ENCODE results near the gene EPSTI1. TPM values are rescaled to one million over a fixed set of nuclear protein-coding genes. Genes with fewer than 3 reads are reported as not detected.

EPSTI1 gene
- polyA plus RNA-seq, 4 donors: 11.8 to 13.4 (median 13.0) TPM

DNA sequence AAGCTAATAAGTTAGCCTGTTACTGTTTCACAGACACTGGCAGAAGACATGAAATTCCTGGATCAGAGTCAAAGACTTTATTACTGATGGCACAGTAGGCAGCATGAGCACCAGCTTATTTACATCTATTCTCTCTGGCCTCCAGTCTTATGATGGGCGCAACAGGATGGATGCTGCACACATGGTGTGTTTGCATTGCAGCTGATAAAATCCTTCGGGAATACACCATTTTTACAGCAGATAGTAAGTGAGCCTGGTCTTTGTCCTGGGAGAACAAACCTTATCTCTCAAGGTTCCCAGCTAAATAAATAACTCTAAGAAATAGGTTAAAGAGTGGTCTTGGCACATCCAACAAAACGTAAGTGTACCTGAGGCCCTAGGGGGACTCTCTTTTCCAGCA, 16.0 kb downstream of the EPSTI1 start:
- no peak for DNase-seq (ENCODE audit: low read depth in 4 of 4, low spot score in 3 of 4)

DNA sequence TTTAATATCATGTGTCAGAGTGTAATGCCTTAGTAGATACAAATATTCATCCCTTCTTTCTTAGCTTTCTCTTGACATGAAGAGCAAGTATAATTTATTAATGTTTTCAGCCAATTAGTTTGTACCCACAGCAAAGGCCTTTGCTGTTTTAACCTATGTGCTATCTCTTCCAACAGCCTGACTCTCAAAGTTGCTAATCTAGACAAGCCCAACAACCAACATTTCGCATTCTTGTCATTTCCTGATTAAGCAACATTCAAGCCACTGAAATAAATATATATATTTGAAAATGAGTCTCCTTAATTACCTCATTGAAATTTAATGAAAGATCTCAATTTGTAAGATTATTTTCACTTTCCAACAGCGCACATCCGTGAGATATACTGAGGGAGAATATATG, 18.5 kb downstream of the EPSTI1 start:
- DNase-seq (ENCODE audit: low read depth in 4 of 4, low spot score in 3 of 4): no peak

GRCh38 chr13:42971691-42972347, 20.2 kb downstream of the EPSTI1 start:
- DNase-seq (ENCODE audit: low read depth in 4 of 4, low spot score in 3 of 4): no peak

DNA sequence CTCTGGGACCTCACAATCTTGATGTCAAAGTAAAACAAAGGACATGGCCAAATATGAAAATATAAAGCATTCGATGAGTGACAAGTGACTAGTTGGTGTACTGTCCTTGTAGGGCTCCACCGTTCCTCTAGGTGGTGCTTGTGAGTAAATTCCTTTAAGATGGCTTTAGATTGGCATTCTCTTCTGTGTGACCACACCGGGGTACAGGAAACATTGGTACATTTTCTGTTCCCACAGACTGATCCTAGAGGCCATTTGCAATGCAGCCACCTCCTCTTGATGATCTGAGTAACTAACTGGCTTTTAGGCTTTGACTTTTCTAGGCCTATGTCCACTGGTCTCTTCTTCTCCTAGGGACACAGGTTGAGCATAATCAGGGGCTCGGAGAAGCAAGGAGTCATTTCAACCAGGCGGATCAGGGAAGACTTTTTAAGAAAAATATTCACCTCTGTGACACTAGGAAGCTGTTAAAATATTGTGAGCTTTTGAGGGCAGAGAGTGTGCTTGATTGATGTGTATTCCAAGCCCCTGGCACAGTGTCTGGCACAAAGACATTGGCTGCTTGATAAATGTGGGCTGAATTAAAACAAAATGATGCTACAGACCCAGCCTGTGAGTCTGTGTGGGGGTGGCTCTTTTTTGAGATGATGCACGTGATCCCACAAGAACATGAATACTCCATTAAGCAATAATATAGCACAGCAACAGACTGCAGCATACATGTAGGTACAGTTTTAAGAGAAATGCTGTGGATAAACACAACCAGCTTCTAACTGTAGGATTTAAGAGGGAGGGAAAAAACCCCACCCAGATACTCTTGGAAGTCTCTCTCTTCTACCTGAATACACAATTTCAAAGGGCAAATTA, 21.0 kb downstream of the EPSTI1 start:
- no peak for DNase-seq (ENCODE audit: low read depth in 4 of 4, low spot score in 3 of 4)

- no peak for DNase-seq (ENCODE audit: low read depth in 4 of 4, low spot score in 3 of 4)
Observed at GRCh38 chr13:42969565-42970172, 22.4 kb downstream of the EPSTI1 start.

DNA sequence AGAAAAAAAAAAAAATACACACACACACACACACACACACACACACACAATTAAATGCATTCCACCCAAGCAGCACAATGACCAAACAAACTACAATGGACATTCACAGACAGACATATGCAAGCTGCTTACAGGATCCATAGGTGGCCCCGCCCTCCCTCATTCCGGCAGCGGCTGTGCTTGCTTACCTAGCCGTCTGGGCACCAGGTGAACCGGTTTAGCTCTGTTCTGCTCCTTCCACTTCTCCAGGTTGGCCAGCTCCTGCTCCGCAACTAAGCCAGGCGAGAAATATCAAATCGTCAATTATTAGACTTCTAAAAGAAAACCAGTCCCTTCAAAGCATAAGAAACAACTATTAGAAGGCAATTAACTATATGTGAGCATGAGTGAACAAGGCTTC, 23.1 kb downstream of the EPSTI1 start:
- DNase-seq (ENCODE audit: low read depth in 4 of 4, low spot score in 3 of 4): no peak

DNA sequence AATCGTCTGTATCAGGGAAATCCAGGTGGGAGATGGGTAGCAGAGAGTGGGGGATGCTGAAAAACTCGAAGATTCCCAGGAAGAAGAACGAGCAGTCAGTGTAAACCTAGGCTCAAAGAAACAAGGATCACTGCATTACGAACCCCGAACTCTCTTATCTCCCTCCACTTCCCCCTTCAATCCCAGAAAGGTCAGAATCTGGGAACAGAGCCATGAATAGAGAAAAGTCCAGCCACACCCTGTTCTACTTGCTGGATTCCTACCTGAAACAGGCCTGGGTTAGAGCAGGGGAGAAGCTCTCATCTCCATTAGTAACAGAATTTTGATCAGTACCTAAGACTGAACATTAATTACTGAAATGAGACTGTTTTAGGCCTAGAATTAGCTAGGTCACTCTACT, 24.4 kb downstream of the EPSTI1 start:
- no peak for DNase-seq (ENCODE audit: low read depth in 4 of 4, low spot score in 3 of 4)

GRCh38 chr13:42965281-42965680, 26.8 kb downstream of the EPSTI1 start:
- no peak for DNase-seq (ENCODE audit: low read depth in 4 of 4, low spot score in 3 of 4)

DNA sequence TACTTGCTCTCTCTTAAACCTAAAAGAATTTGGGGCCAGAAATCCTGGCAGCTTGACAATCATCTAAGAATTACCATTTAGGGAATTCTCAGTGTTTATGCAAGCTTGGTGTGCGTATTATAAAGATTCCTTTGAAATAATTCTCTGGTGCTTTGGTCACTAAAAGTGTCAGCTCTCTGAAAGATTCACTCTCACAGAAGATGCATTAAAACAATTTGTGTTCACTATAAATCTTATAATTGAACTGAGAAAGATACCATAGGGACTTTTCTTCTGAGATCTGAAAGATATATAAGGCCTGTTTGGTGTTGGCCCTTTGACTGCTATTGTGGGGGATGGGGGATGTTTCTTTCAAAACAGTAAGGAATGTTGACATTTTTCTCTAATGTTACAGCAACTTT, 27.3 kb downstream of the EPSTI1 start:
- DNase-seq (ENCODE audit: low read depth in 4 of 4, low spot score in 3 of 4): no peak

DNA sequence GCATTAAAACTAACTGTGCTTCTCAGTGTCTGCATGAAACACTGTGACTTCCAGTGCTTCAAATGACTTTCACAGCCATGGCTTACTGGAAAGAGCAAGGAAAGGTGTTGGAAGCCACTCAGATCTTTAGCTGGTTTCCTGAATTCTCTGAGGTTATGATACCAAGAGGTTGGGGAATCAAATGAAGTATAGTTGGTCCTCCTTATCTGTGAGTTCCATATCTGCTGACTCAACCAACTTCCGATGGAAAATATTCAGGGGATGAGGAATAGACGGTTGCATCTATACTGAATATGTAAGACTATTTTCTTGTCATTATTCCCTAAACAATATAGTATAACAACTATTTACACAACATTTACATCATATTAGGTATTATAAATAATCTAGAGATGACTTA, 32.4 kb downstream of the EPSTI1 start:
- DNase-seq (ENCODE audit: low read depth in 4 of 4, low spot score in 3 of 4): no peak

- no peak for DNase-seq (ENCODE audit: low read depth in 4 of 4, low spot score in 3 of 4)
Observed at GRCh38 chr13:42957881-42958280, 34.2 kb downstream of the EPSTI1 start.

- DNase-seq (ENCODE audit: low read depth in 4 of 4, low spot score in 3 of 4): no peak
Observed at GRCh38 chr13:42950181-42950580, 41.9 kb downstream of the EPSTI1 start.

DNA sequence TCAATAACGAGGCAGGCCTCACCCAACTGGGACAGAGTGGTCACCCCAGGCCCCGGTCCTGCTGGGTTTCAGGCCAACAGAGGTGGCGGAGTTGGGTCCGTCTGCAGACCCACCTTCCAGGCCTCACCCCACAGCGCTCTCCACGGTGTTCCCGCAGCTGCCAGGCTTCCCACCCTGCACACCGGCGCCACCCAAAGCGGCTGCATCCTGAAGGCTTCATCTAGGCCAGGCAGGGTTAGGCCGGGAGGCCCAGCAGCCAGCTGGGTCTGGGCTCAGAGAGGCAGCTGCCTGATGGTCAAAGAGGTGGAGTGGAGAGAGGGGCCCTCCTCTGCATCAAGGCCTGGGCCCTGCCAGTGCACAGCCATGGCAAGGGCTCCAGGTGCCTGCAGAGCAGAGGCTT, 44.1 kb downstream of the EPSTI1 start:
- DNase-seq (ENCODE audit: low read depth in 4 of 4, low spot score in 3 of 4): no peak

DNA sequence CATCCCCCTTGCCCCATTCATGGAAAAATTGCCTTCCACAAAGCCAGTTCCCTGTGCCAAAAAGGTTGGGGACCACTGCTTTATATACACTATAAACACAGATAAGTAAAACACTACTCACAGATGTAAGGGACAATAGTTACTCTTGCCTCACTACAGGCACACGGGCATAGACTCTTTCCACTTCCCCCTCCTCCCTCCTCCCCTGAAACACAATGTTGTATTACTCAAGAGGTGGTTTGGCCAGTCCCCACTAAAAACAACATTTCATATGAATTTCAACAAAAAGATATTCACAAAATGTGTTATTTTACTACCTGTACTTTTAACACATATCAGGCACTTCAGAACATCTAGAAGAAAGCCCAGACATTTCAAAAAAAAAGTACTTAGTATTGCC, 45.1 kb downstream of the EPSTI1 start:
- DNase-seq (ENCODE audit: low read depth in 4 of 4, low spot score in 3 of 4): no peak

GRCh38 chr13:42929886-42930535, 62.0 kb downstream of the EPSTI1 start:
- DNase-seq (ENCODE audit: low read depth in 4 of 4, low spot score in 3 of 4): no peak

- no peak for DNase-seq (ENCODE audit: low read depth in 4 of 4, low spot score in 3 of 4)
Observed at GRCh38 chr13:42926555-42926954, 65.5 kb downstream of the EPSTI1 start.

DNA sequence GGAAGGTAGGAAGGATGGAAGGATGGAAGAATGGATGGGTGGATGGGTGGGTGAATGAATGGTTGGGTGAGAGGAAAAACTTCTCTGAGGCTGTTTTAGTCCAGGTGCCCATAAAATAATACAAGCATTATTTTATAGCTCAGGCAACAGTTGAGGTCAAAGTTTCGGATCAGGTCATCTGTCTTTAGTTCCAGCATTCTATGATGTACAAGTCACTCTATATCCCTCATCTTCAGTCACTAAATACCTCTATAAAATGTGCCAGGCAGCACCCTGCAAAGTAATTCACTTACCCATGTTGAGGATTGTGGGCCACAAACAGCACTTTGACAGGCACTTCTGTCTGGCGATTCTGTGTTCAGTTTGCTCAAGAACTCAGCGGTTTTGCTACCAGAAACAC, 66.0 kb downstream of the EPSTI1 start:
- DNase-seq (ENCODE audit: low read depth in 4 of 4, low spot score in 3 of 4): no peak

DNA sequence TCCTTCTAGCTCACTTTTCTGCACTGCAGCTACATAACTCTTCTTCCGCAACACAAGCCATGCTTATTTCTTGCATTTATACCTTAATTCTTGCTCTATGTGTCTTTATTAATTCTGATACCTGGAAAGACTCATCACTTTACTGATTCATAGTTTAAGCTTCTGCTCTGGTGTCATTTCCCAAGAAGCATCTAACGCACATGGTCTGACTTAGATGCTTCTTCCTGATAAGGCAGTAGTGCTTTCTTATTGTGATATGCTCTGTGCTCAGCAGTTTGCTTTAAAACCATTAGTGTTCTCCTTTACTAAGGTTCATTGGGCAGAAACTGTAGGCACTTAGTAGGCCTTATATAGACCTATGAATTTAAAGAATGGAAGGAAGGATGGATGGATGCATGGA, 66.4 kb downstream of the EPSTI1 start:
- DNase-seq (ENCODE audit: low read depth in 4 of 4, low spot score in 3 of 4): no peak

DNA sequence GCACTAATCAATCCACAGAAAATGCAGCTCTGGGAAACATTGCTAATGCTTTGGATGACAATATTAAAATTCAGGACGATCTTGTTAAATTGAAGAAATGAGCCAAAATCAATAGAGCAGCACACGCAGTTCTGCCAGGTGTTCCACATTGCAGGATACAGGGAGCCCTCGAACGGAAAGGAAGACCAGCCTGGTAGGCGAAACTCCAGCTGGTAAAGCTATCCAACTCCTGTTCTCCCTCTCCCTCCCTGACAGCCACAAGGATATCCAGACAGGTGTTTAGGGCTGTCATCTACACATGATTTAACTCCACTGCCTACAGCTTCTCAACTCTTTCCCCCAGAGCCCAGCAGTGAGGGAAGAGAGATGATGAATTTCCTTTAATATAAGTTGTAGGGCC, 67.7 kb downstream of the EPSTI1 start:
- DNase-seq (ENCODE audit: low read depth in 4 of 4, low spot score in 3 of 4): no peak

- no peak for DNase-seq (ENCODE audit: low read depth in 4 of 4, low spot score in 3 of 4)
Observed at GRCh38 chr13:42907745-42908144, 84.3 kb downstream of the EPSTI1 start.

DNA sequence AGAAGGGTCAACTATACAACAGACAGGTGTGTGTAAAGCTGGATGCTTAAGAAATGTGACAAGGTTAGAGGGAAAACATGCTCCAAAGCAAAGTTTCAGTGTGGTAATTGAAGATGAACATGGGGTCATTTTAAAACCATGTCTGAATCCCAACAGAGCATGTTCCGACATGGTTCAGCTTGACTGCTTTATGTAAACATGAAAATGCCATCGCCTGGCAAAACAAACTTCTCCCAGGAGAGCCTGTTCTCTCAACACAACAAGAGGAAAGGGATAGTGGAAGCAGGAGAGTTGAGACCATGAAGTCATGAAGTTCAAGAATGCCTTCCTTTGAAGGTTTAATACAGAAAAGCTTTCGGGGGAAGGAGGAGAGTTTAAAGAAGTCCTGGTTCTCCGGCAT, 85.8 kb downstream of the EPSTI1 start:
- DNase-seq (ENCODE audit: low read depth in 4 of 4, low spot score in 3 of 4): peak in 1 of 4 donors; percentile 6
